Erythroblast (primary cell): ENCODE measurements around the gene ADCY1.

Experiments used
- GATA1 ChIP-seq: IDR thresholded peaks from 2 replicates; pipeline ENCODE4 v1.6.1; 2011; ENCODE audit warnings: low read depth, mild to moderate bottlenecking, control low read depth, low read length, moderate library complexity
- POLR2A ChIP-seq: IDR thresholded peaks from 2 replicates; pipeline ENCODE4 v1.6.1; 2011; ENCODE audit warnings: mild to moderate bottlenecking, low read length

DNA sequence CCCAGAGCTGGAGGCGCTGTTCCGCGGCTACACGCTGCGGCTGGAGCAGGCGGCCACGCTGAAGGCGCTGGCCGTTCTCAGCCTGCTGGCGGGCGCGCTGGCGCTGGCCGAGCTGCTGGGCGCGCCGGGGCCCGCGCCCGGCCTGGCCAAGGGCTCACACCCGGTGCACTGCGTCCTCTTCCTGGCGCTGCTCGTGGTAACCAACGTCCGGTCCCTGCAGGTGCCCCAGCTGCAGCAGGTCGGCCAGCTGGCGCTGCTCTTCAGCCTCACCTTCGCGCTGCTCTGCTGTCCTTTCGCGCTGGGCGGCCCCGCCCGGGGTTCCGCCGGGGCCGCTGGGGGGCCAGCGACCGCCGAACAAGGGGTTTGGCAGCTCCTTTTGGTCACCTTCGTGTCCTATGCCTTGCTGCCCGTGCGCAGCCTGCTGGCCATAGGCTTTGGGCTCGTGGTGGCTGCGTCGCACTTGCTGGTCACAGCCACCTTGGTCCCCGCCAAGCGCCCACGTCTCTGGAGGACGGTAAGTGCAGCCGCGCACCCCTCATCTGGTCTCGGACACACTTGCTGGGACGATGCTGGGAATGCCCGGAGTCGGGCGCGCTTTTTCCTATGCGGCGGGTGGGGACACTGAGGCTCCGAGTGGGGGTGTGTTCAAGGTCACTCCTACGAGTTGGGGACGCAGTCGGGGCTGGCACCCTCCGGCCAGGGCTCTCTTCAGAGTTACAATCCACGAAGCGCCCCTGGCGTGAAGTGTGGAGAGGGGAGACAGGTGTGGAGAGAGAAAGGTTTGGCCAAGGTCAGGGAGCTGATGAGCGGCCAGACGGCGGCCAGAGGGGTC is 717 bp downstream of the ADCY1 start:
- TF ChIP-seq POLR2A (no peak), GATA1 (no peak)
